GM12891 (cell line): ENCODE data around the gene HSBP1L1.

ENCODE experiments used
- PAX5 ChIP-seq: IDR thresholded peaks from 2 replicates; pipeline ENCODE4 v1.6.1; 2011; ENCODE audit warnings: low read length, moderate library complexity, mild to moderate bottlenecking; ENCODE audit not compliant: insufficient read depth, severe bottlenecking
- POLR2A ChIP-seq: IDR thresholded peaks from 2 replicates; pipeline ENCODE4 v1.6.1; 2011; ENCODE audit warnings: low read depth, low read length, control low read depth
- POLR2AphosphoS5 ChIP-seq: IDR thresholded peaks from 2 replicates; pipeline ENCODE4 v1.6.1; 2011; ENCODE audit warnings: low read depth, low read length, control low read depth
- POU2F2 ChIP-seq: IDR thresholded peaks from 2 replicates; pipeline ENCODE4 v1.6.1; 2011; ENCODE audit warnings: low read depth, mild to moderate bottlenecking, control low read depth, low read length, moderate library complexity
- SPI1 ChIP-seq: IDR thresholded peaks from 2 replicates; pipeline ENCODE4 v1.6.1; 2011; ENCODE audit warnings: low read depth, low read length, control low read depth
- TAF1 ChIP-seq: IDR thresholded peaks from 2 replicates; pipeline ENCODE4 v1.6.1; 2011; ENCODE audit warnings: low read depth, low read length, control low read depth

DNA sequence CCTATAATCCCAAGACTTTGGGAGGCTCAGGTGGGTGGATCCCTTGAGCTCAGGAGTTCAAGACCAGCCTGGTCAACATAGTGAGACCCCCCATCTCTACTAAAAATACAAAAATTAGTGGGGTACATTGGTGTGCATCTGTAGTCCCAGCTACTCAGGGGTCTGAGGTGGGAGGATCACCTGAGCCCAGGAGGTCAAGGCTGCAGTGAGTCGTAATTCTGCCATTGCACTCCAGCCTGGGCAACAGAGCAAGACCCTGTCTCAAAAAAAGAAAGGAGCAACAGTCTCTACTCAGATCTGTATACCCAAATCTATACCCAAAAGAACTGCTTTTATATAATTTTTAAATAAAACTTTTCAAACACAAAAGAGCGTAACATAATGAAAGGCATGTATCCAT lies 5.5 kb upstream of the HSBP1L1 start:
- TF ChIP-seq POLR2A (no peak), POLR2AphosphoS5 (no peak), POU2F2 (no peak), TAF1 (no peak), SPI1 (no peak), PAX5 (no peak)
